CD4-positive, alpha-beta T cell treated with Interleukin-10 for 1 hour (primary cell): ENCODE data around the gene EYA2.

Experiments used
- DNase-seq: peaks from one replicate; pipeline ENCODE4 v3.0.0-alpha.2; 2020

EYA2 gene

DNA sequence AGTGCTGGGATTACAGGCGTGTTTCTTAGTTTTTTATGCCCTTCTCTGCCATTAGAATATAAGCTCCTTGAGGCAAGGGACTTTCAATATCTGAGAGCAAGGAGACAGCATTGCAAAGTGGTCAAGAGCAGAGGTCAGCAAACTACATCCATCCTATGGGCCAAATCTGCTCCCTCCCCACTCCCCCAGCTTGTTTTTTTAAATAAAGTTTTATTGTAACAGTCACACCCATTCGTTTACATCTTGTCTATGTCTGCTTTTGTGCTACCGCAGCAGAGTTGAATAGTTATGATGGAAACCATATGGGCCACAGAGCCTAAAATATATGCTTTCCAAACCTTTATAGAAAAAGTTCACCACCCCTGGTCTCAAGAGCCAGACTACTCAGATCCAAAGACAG is 227.9 kb downstream of the EYA2 start:
- no peak for DNase-seq

GRCh38 chr20:47124181-47124717 is 229.6 kb downstream of the EYA2 start:
- no peak for DNase-seq

DNA sequence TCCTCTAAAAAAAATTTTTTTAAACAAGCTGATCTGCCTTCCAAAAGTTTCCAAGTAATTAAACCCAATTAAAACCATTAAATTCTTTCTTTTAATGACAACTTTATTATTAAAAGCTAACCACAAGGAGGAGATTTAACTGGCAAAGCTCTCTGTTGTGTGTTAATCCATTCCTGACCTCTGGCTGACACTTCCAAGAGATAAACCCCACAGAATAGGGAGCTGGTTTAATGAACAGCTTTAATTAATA is 230.8 kb downstream of the EYA2 start:
- DNase-seq = no peak

- no peak for DNase-seq
These were observed 231.3 kb downstream of the EYA2 start for GRCh38 chr20:47125758-47126591.

DNA sequence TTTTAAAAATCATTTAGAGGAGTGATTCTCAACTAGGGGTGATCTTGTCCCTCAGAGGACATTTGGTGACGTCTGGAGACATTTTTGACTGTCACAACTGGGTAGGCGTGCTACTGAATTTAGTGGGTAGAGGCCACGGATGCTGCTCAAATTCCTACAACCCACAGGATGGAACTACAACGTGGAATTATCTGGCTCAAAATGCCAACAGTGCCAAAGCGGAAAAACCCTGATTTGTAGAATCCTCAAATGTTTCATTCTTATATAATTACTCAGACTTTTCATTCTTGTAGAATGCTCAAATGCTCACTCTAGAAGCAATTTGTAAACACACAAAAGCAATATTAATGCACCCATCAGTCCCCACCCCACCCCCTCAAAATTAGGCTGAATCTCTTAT is 232.1 kb downstream of the EYA2 start:
- DNase-seq = no peak

DNA sequence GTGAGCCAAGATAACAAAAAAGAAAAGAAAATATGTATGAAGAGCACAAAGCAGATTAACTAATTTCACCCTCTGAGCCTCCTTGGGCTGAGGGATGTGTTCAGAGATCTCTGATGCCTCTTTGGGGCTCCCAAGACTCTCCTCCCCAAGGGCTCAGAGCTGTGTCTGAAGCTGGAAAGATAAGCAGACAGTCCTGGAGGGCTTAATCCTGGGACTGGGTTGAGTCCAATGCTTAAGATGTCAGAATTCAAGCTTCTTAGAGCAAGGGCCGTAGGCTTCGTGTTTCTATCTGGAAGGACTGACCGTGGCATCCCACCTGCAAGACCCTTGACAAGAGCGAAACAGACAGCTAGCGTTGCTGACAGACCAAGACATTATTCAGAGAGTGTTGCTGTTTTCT is 232.9 kb downstream of the EYA2 start:
- DNase-seq = no peak

GRCh38 chr20:47127999-47128398 is 233.4 kb downstream of the EYA2 start:
- no peak for DNase-seq

- no peak for DNase-seq
These were observed 234.7 kb downstream of the EYA2 start for GRCh38 chr20:47129306-47129705.

DNA sequence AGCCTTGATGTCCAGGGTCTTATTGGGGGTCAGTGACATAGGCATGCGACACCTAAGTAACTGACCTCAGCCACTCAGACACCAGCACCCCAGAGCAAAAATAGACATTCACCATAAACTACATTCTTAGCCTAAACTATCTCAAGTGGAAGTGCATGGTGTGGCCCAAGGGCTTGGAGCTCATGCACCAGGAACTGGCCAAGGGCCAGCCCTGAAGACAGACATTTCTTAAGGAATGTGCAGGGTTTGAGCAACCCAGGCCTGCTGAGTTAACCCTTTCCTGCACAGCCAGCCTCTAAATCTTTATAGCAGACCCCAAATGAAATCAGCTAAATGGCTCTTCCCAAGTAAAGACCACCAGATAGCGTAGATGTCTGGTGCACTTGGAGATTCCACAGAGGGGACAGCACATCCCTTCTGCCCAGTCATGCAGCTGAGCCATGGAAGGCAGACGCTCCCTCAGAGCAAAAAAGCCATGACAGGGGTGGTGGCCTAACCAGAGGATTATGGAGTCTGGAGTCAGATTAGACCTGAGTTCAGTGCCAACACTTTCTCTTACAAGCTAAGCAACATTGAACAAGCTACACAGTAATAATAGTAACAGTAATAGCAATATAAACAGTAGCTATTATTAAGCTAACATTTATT is 239.3 kb downstream of the EYA2 start:
- DNase-seq = no peak

DNA sequence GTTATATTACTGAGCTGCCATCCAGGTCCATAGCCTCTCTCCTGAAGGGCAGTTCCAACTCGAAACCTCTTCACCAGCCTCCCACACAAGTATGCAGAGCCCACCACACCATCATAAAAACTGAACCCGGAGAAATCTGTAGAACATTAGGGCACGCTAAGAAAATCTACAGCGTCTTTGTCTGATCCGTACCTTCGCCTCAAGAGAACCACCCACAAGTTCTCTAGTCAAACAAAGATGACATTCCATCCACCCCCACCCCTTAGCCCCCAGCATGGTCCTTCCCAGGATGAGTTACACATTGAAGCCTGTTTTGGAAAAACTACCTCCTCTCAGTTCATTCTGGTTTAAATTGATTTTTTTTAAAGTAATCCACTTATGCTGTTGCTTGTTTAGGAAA is 242.1 kb downstream of the EYA2 start:
- DNase-seq = no peak

DNA sequence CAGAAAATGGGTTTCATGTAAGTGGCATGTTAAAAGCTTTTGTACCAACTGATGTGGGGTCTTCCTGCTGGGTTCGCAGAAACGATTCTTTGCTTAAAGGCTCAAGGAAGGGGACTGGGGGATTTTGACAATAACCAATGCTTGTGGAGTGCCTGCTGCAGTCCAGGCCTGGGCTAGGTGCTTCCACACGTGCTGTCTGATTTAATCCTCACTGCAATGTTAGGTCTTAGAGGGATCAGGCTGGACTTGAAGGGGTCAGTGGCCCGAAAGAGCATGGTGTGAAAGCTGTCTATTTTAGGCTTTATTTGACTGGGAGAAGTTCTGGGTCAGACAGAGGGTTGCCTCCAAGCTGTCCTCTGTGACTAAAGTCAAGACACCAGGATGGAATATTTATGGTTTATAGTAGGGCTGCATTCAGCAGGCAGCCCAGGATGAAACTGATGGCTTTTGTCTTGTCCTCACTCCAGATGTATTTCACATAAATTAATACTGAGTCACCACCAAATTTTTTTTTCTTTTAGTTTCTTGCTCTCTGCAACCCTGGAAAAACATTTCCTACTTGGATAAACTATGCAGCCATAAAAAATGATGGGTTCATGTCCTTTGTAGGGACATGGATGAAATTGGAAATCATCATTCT is 242.7 kb downstream of the EYA2 start:
- no peak for DNase-seq

DNA sequence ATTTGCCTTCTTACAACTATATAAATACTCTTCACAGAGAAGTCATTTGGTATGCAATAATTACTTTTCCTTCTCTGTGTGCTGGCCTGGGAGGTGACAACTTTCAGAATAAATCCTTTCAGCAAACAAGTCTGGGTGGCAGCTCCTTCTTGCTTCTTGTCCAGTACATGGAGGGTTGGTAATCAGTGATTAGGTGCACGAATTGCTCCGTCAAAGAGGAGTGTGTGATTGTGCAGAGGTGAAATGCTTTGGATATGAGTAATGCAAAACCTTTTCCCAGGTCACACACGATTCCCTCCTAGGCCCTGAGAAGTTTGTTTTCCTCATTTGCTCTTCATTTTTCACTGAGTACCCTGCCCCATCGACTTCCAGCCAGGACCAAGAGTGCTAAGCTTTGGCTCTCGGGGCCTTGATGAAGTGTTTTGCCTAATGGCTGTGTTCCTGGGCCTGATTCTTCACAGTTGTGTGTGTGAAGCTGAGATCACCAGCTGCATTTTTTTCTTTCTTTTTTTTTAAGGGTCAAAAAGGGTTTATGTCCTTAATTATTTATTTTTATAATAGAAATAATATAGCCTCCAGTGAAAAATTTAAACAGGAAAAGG is 245.4 kb downstream of the EYA2 start:
- DNase-seq = no peak

DNA sequence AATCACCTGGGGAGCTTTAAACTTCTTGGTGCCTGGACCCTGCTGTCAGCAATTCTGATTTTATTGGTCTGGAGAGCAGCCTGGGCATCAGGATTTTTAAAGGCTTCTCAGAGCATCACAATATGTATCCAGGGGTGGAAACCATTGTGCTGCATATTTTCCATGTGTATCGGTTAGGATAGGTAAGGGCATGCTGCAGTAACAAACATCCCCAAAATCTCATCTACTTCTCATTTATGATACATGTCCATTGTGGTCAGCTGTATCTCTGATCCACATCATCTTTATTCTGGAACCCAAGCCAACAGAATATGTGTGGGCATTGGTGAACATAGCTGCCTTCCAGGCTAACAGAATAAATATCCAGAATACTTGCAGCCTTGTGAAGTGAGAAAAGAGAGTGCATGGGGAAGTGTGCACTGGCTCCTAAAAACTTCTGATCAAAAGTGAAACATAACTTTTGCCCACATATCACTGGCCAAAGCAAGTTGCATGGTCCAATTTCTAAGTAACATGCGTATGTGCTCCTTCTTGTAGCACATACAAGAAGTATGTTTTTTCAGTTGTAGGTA is 246.8 kb downstream of the EYA2 start:
- no peak for DNase-seq

DNA sequence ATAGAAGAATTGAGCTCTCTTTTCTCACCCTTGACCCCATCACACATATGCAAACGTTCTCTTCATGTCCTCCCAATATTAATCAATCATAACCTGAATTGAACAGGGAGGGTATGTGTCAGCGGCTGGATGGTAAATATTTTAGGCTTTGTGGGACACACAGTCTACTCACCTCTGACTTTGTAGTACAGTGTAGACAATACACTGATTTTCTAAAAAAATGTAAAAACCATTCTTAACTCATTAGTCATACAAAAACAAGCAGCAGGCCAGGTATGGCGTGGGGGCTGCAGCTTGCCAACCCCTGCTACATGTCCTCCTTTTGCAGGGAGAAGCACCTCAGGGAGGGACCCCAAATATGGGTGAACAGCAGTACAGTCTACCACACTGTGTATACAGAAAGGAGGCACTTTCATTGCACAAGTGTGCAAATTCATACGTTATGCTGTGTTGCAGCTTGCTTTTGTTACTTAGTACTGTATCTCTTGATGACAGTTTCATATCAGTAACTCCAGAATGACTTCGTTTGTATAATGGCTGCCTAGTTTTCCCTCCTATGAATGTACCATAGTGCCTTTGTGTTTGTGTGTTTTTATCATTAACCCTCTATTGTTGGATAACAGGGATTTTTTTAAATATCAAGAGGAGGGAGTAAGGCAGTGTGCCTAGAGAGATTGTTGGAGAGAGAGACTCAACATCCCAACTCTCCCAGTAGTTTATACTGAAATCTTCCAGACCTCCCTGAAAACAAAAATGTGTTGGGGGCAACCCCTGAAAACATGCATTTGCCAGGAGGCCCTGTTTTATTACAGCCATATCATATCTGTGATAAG is 247.5 kb downstream of the EYA2 start:
- no peak for DNase-seq

- no peak for DNase-seq
These were observed 248.1 kb downstream of the EYA2 start for GRCh38 chr20:47142774-47143170.

- DNase-seq = no peak
These were observed 249.0 kb downstream of the EYA2 start for GRCh38 chr20:47143657-47144056.

DNA sequence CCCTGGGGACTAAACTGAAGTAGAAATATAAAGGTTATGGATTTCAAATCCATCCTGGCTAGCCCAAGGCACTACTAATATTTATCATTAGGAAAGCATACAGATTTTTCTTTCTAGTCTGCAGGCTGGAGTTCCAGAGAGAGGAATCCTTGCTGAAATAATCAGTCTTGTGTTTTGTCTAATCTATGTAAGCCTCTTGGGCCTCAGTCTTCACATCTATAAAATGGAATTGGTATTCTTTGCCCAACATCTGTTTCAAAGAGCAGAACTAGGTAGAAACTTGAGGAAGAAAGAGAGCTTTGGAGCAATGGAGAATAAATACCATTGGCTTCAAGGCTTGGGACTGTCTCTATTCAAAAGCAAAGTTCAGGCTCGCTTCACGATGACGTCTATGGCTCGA is 249.8 kb downstream of the EYA2 start:
- no peak for DNase-seq

- no peak for DNase-seq
These were observed 252.0 kb downstream of the EYA2 start for GRCh38 chr20:47146686-47147085.

DNA sequence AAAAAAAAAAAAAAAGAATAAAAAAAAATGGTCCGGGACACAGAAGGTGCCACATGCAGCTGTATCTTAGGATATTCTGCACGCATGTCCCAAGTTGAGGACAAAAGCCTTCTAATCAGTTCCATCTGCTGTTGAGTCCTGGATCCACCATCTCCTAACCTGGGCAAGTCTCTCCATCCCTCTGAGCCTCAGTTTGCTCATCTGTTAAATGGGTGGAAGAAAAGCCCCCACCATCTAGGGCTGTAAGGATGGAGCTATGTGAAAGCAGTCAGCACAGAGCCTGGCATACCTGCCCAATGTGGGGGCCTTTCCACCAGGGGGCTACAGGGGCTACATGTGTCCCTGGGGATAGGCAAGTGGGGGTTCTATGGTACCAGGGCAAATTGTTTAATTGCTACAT is 253.4 kb downstream of the EYA2 start:
- DNase-seq = no peak

- no peak for DNase-seq
These were observed 255.3 kb downstream of the EYA2 start for GRCh38 chr20:47149939-47150338.

GRCh38 chr20:47150403-47151152 is 255.9 kb downstream of the EYA2 start:
- peak; percentile 28 for DNase-seq

- DNase-seq = no peak
These were observed 257.4 kb downstream of the EYA2 start for GRCh38 chr20:47152068-47152467.
